Stimulated activated memory B cell treated with anti-CD40 and anti-IgM and Interleukin-4, amounts not matched to agents 10 μg/mL and 1 μg/mL and 100 μg/mL, for 72 hours (primary cell): Measurements from ENCODE around the gene CREB3L1.

ENCODE experiments used
- ATAC-seq: fragments of 150-1000 bp; cut with Tn5 transposase; 2 replicates; pipeline ENCODE4 v1.10.0; 2021
- H3K27ac Mint-ChIP-seq: one replicate; pipeline ENCODE4 v1.8.0; 2022; ENCODE audit warnings: mild to moderate bottlenecking, mixed read lengths
- H3K27me3 Mint-ChIP-seq: one replicate; pipeline ENCODE4 v1.8.0; 2022; ENCODE audit warnings: mixed read lengths
- H3K36me3 Mint-ChIP-seq: one replicate; pipeline ENCODE4 v1.8.0; 2022; ENCODE audit warnings: mixed read lengths
- H3K4me1 Mint-ChIP-seq: one replicate; pipeline ENCODE4 v1.8.0; 2022; ENCODE audit warnings: mixed read lengths
- H3K4me3 Mint-ChIP-seq: one replicate; pipeline ENCODE4 v1.8.0; 2022; ENCODE audit warnings: mild to moderate bottlenecking, moderate library complexity, mixed read lengths
- H3K9me3 Mint-ChIP-seq: one replicate; pipeline ENCODE4 v1.8.0; 2022; ENCODE audit warnings: mixed read lengths

The CREB3L1 gene

GRCh38 chr11:46307785-46308341 is 30.4 kb downstream of the CREB3L1 start:
- no peaks in the 10 kb centered on the region for H3K9me3 Mint-ChIP-seq
- peaks cover 17% of the 10 kb centered on the region for H3K4me1 Mint-ChIP-seq
- peaks cover 76% of the 10 kb centered on the region for H3K27me3 Mint-ChIP-seq
- no peaks in the 10 kb centered on the region for H3K36me3 Mint-ChIP-seq
- no peak overlapping the region for H3K4me3 Mint-ChIP-seq
- H3K27ac Mint-ChIP-seq, result no peak overlapping the region
- no peak for ATAC-seq

DNA sequence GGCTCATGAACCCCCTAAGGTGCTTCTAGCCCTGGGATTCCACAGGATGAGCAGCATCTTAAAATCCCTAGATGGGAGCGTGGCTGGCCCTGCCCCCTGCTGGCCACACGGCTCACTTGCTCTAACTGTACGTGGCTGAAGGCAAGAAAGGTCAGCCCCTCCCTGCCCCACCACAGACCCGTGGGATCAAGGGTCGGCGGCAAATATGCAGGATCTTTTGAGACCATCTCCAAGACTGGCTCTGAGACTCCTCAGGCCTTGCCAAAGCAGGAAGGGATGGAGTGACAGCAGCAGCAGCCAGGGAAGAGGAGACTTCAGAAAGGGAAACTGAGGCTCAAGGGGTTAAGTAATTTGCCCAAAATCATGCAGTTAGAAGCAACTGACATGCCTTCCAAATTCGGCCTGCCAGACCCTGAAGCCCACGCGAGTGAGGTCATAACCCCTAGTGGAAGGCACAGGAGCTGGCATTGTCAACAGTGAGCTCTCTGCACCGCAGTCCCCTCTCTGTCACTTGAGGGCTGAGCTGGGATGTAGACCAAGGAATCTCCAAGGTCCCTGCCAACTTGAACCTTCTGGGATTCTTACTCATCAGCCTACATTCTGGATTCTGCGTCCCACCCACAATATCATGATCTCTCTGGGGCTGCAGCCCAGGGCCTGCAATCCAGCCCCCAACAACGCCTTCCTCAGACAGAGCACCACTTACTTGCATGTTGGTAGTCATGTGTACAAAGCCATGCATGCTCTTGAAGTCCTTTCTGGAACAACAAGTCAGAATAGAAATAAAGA is 31.4 kb downstream of the CREB3L1 start:
- no peaks in the 10 kb centered on the region for H3K9me3 Mint-ChIP-seq
- H3K4me1 Mint-ChIP-seq, result peaks cover 14% of the 10 kb centered on the region
- no peak overlapping the region for H3K4me3 Mint-ChIP-seq
- ATAC-seq, result peak; percentile 51
- H3K27ac Mint-ChIP-seq, result no peak overlapping the region
- H3K36me3 Mint-ChIP-seq, result no peaks in the 10 kb centered on the region
- H3K27me3 Mint-ChIP-seq, result peaks cover 80% of the 10 kb centered on the region

GRCh38 chr11:46309814-46310259 is 32.4 kb downstream of the CREB3L1 start:
- ATAC-seq, result peak; percentile 91
- H3K4me3 Mint-ChIP-seq, result no peak overlapping the region
- H3K4me1 Mint-ChIP-seq, result peaks cover 15% of the 10 kb centered on the region
- no peak overlapping the region for H3K27ac Mint-ChIP-seq
- peaks cover 80% of the 10 kb centered on the region for H3K27me3 Mint-ChIP-seq
- H3K9me3 Mint-ChIP-seq, result no peaks in the 10 kb centered on the region
- H3K36me3 Mint-ChIP-seq, result no peaks in the 10 kb centered on the region

DNA sequence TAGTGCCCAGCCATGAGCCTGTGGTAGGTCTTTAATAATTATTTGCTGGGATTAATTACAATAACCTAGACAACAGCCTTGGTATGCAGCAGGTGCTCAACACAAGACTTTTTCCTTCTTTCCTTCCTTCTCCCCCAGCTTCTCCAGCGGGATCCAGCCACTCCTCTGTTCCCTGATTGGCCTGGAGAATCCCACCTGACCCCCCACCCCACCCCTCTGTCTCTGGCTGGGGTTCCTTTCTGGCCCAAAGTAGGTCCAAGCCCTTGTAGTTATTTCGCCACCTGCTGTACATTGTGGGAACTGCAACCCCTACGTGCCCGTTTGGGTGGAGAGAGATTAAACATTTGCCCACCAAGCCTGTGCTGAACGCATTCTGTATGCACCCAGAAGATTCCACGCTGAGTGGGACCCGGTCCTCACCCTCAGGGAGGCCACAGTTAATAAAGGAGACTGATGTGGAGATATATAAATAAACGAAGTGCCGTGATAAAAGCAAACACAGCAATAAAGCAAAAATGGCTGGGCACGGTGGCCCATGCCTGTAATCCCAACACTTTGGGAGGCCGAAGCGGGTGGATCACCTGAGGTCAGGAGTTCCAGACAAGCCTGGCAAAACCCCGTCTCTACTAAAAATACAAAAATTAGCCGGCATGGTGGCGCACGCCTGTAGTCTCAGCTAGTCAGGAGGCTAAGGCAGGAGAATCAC is 37.7 kb downstream of the CREB3L1 start:
- no peaks in the 10 kb centered on the region for H3K36me3 Mint-ChIP-seq
- H3K9me3 Mint-ChIP-seq, result no peaks in the 10 kb centered on the region
- peaks cover 23% of the 10 kb centered on the region for H3K4me1 Mint-ChIP-seq
- no peak overlapping the region for H3K4me3 Mint-ChIP-seq
- peak; percentile 52 for ATAC-seq
- no peak overlapping the region for H3K27ac Mint-ChIP-seq
- peaks cover 42% of the 10 kb centered on the region for H3K27me3 Mint-ChIP-seq

- no peak overlapping the region for H3K27ac Mint-ChIP-seq
- no peaks in the 10 kb centered on the region for H3K36me3 Mint-ChIP-seq
- peaks cover 42% of the 10 kb centered on the region for H3K27me3 Mint-ChIP-seq
- no peak for ATAC-seq
- no peaks in the 10 kb centered on the region for H3K9me3 Mint-ChIP-seq
- H3K4me1 Mint-ChIP-seq, result peaks cover 21% of the 10 kb centered on the region
- no peak overlapping the region for H3K4me3 Mint-ChIP-seq
Measured at GRCh38 chr11:46315783-46316563, 38.5 kb downstream of the CREB3L1 start.

DNA sequence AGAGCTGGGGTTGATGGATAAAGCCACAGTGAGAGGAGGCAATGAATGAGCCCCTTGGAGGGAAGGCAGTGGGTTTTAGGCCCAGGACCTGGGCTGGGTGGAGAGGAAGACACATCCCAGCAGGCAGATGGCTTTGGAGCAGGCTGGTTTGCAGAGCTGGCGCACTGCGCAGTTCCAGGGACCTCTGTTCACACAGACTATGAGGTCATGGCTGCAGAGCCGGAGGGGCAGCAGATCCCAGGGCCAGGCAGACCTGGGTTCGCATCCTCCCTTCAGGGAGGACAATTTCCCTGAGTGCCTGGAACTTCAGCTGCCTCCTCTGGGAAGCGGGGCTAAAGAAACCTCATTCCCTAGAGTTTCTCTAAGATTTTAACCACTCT is 41.6 kb downstream of the CREB3L1 start:
- Mint-ChIP-seq H3K27ac (peak overlapping the region; percentile 33), H3K4me1 (peaks cover 21% of the 10 kb centered on the region), H3K9me3 (no peaks in the 10 kb centered on the region), H3K27me3 (peaks cover 36% of the 10 kb centered on the region), H3K4me3 (peak overlapping the region; percentile 10), H3K36me3 (no peaks in the 10 kb centered on the region)
- no peak for ATAC-seq

GRCh38 chr11:46321757-46322156 is 44.3 kb downstream of the CREB3L1 start:
- Mint-ChIP-seq H3K27me3 (peaks cover 43% of the 10 kb centered on the region), H3K27ac (no peak overlapping the region), H3K9me3 (no peaks in the 10 kb centered on the region), H3K4me1 (peaks cover 13% of the 10 kb centered on the region), H3K36me3 (no peaks in the 10 kb centered on the region), H3K4me3 (no peak overlapping the region)
- ATAC-seq, result no peak

DNA sequence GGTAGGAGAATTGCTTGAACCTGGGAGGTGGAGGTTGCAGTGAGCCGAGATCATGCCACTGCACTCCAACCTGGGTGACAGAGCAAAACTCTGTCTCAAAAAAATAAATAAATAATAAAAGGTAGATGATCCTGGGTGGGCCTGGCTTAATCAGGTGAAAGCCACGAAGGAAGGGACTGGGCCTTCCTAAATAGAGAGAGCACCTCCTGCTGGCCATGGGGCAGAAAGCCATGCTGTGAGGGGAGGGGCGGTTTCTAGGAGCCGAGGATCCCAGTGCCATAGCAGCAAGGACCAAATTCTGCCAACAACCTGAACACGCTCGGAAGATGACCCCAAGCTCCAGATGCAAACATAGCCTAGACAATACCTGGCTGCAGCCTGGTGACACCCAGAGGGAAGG is 45.3 kb downstream of the CREB3L1 start:
- no peak for ATAC-seq
- no peaks in the 10 kb centered on the region for H3K36me3 Mint-ChIP-seq
- peaks cover 53% of the 10 kb centered on the region for H3K27me3 Mint-ChIP-seq
- H3K9me3 Mint-ChIP-seq, result no peaks in the 10 kb centered on the region
- H3K27ac Mint-ChIP-seq, result no peak overlapping the region
- no peak overlapping the region for H3K4me3 Mint-ChIP-seq
- H3K4me1 Mint-ChIP-seq, result peaks cover 13% of the 10 kb centered on the region

DNA sequence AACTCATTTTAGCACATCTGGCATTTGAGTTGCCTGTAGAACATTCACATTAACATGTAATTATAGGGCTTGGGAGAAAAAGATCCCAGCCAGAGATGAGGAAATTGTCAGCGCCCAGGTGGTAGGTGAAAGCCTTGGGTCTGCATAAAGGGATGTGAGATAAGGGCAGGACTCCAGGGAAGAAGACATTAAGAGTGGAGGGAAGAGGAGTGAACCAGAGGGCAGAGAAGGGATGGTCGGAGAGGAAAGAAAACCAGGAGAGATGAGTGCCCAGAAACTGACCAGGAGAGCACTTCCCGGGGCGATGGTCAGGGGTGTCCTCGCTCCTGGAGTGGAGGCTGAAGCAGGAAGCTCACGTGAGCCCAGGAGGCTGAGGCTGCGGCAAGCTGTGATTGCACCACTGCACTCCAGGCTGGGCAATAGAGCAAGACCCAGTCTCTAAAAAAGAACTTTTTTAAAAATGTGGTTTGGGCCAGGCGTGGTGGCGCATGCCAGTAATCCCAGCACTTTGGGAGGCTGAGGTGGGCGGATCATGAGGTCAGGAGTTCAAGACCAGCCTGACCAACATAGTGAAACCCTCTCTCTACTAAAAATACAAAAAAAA is 49.5 kb downstream of the CREB3L1 start:
- Mint-ChIP-seq H3K9me3 (no peaks in the 10 kb centered on the region), H3K4me1 (peaks cover 16% of the 10 kb centered on the region), H3K27ac (no peak overlapping the region), H3K4me3 (no peak overlapping the region), H3K36me3 (no peaks in the 10 kb centered on the region), H3K27me3 (peaks cover 79% of the 10 kb centered on the region)
- no peak for ATAC-seq

DNA sequence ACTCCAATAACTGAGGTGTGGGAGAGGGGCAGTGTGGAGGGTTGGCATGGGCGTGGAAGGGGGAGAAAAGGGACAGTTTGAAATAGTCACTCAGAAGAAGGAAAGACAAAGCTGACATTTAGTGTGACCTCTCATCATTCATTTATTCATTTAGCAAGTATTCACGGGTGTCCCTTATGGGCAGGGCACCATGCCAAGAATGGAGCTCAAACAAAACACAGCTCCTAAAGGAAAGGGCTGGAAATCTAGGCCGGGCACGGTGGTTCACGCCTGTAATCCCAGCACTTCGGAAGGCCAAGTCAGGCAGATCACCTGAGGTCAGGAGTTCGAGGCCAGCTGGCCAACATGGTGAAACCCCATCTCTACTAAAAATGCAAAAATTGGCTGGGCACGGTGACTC is 50.4 kb downstream of the CREB3L1 start:
- no peaks in the 10 kb centered on the region for H3K9me3 Mint-ChIP-seq
- ATAC-seq, result no peak
- no peaks in the 10 kb centered on the region for H3K36me3 Mint-ChIP-seq
- H3K4me1 Mint-ChIP-seq, result peaks cover 21% of the 10 kb centered on the region
- no peak overlapping the region for H3K27ac Mint-ChIP-seq
- H3K4me3 Mint-ChIP-seq, result no peak overlapping the region
- peaks cover 88% of the 10 kb centered on the region for H3K27me3 Mint-ChIP-seq

- H3K9me3 Mint-ChIP-seq, result no peaks in the 10 kb centered on the region
- H3K27ac Mint-ChIP-seq, result no peak overlapping the region
- ATAC-seq, result no peak
Measured at GRCh38 chr11:46330154-46330553, 52.7 kb downstream of the CREB3L1 start.

DNA sequence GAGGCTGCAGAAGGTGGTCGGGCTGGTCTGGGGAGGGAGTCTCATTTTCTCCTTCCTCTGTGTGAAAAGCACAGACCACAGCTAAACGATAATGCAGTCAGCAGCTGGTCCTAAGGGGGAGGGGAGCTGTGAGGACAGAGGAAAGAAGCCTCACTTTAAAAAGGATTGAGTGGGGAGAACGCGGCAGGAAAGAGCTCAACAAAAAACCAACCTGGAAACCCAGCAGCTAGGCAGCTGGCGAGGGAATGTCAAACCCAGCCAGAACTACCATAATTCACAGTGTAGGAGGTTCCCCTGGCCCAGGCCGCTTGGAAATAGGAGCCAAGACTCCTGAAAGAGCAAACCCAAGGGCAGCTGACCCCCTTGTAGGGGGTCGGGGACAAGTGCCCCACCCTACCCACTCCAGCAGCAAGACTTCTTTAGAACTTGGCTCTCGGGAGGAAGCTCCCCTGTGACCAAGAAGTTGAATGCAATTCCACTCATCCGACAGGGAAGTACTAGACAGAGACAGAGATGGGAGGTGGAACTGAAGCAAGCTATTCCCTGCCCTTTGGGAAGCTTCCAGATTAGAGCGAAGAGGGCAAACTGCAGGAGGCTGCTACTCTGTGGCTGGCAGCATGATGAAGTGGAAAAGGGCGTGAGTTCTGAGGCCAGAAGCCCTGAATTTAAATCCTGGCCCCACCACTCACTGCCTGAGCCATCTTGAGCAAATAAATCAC is 53.3 kb downstream of the CREB3L1 start:
- H3K4me3 Mint-ChIP-seq, result no peak overlapping the region
- peaks cover 29% of the 10 kb centered on the region for H3K4me1 Mint-ChIP-seq
- H3K9me3 Mint-ChIP-seq, result no peaks in the 10 kb centered on the region
- H3K27ac Mint-ChIP-seq, result no peak overlapping the region
- peaks cover 100% of the 10 kb centered on the region for H3K27me3 Mint-ChIP-seq
- no peak for ATAC-seq
- no peaks in the 10 kb centered on the region for H3K36me3 Mint-ChIP-seq

More at GRCh38 chr11:46330154-46330553, 52.7 kb downstream of the CREB3L1 start:
- no peaks in the 10 kb centered on the region for H3K36me3 Mint-ChIP-seq
- peaks cover 100% of the 10 kb centered on the region for H3K27me3 Mint-ChIP-seq
- H3K4me3 Mint-ChIP-seq, result no peak overlapping the region
- H3K4me1 Mint-ChIP-seq, result peaks cover 29% of the 10 kb centered on the region

DNA sequence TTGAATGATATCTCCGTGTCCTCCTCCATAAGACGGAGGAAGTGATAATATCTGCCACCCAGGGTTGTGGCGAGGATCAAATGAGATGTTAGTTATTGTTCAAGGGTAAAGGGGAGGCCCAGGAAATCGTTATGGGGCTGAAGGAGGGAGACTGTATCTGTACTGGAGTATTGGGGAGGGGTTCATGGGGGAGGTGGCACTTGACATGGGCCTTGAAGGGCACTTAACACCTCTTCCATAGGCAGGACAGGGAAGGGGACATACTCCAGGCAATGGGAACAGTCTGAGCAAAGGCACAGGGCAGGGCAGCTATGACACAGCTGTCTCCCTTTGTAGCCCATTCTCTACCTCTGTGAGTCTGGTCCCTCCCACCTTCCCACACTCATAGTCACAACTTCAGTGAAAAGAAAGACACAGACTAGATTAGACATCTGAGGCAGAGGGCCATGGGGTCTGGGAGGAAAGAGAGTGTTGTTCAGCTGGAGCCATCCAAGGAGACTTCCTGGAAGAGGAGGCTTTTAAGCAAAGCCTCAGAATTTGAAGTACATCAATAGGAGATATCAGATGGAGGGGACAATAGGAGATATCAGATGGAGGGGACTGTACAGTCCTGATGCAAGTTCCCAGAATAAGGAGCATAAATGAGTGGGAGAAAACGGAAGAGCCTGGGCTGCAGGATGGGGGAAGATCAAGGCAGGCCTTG is 54.0 kb downstream of the CREB3L1 start:
- H3K4me3 Mint-ChIP-seq, result peak overlapping the region; percentile 4
- no peaks in the 10 kb centered on the region for H3K9me3 Mint-ChIP-seq
- ATAC-seq, result no peak
- no peaks in the 10 kb centered on the region for H3K36me3 Mint-ChIP-seq
- H3K27ac Mint-ChIP-seq, result no peak overlapping the region
- H3K27me3 Mint-ChIP-seq, result peaks cover 100% of the 10 kb centered on the region
- H3K4me1 Mint-ChIP-seq, result peaks cover 29% of the 10 kb centered on the region

DNA sequence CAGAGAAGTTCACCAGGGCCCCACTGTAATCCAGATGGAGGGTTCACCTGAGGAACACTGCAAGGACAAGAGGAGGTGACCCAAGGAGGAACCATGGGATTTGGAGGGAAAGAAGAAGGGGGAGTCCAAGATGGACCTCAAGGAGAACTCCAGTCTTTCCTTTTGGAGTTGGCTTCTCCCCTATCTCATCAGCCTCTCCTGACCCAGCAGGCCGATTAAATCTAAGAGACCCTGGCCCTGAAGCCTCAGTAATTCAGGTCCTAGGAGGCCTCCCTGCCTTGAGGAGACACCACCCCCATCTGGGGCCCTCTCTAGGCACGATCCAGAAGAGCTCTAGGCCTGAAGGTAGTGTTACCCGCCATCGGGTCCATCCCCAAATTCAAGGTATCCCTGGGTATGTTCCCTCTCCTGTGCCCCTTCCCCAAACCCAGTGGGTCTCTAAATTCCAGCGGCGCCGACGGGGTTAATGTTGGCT is 54.7 kb downstream of the CREB3L1 start:
- H3K27ac Mint-ChIP-seq, result no peak overlapping the region

More for the DNA sequence above, 54.7 kb downstream of the CREB3L1 start:
- no peaks in the 10 kb centered on the region for H3K9me3 Mint-ChIP-seq
- H3K27me3 Mint-ChIP-seq, result peaks cover 100% of the 10 kb centered on the region
- peaks cover 29% of the 10 kb centered on the region for H3K4me1 Mint-ChIP-seq
- H3K4me3 Mint-ChIP-seq, result peak overlapping the region; percentile 67
- no peak for ATAC-seq
- H3K36me3 Mint-ChIP-seq, result no peaks in the 10 kb centered on the region
